NB4 (cell line): ENCODE data around the gene CLSTN1.

Experiments used
- DNase-seq: peaks from one replicate; pipeline ENCODE4 v3.0.0; 2010; ENCODE audit warnings: low read depth
- H3K4me3 ChIP-seq: one replicate; pipeline ENCODE4 v1.5.1; 2011; ENCODE audit warnings: mild to moderate bottlenecking, low read depth, low read length, moderate library complexity
- MYC ChIP-seq: IDR thresholded peaks from 2 replicates; pipeline ENCODE4 v1.6.1; 2011; ENCODE audit warnings: low read depth, low read length
- POLR2A ChIP-seq: IDR thresholded peaks from 2 replicates; pipeline ENCODE4 v1.6.1; 2011; ENCODE audit warnings: mild to moderate bottlenecking; ENCODE audit not compliant: insufficient read length; ENCODE audit errors: extremely low read depth
- TF ChIP-seq, protein P1 (sequence below): IDR thresholded peaks from 2 replicates; pipeline ENCODE4 v1.6.1; 2011; ENCODE audit warnings: low read depth, low read length
- TF ChIP-seq, protein P2 (sequence below): IDR thresholded peaks from one replicate; pipeline ENCODE4 v1.5.1; 2012; ENCODE audit warnings: low read depth, low read length

CLSTN1 gene

GRCh38 chr1:9822897-9823692, 670 bp downstream of the CLSTN1 start:
- TF ChIP-seq POLR2A (no peak), MYC (no peak; the same call in 1 of the 2 replicates)
- TF ChIP-seq, protein P1, sequence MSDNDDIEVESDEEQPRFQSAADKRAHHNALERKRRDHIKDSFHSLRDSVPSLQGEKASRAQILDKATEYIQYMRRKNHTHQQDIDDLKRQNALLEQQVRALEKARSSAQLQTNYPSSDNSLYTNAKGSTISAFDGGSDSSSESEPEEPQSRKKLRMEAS: no peak
- TF ChIP-seq, protein P2, sequence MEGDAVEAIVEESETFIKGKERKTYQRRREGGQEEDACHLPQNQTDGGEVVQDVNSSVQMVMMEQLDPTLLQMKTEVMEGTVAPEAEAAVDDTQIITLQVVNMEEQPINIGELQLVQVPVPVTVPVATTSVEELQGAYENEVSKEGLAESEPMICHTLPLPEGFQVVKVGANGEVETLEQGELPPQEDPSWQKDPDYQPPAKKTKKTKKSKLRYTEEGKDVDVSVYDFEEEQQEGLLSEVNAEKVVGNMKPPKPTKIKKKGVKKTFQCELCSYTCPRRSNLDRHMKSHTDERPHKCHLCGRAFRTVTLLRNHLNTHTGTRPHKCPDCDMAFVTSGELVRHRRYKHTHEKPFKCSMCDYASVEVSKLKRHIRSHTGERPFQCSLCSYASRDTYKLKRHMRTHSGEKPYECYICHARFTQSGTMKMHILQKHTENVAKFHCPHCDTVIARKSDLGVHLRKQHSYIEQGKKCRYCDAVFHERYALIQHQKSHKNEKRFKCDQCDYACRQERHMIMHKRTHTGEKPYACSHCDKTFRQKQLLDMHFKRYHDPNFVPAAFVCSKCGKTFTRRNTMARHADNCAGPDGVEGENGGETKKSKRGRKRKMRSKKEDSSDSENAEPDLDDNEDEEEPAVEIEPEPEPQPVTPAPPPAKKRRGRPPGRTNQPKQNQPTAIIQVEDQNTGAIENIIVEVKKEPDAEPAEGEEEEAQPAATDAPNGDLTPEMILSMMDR: no peak
- peak; percentile 70 for DNase-seq
- peak overlapping the region; percentile 78 for H3K4me3 ChIP-seq

- TF ChIP-seq, protein P2: no peak
- TF ChIP-seq, protein P1: no peak
- TF ChIP-seq POLR2A: no peak
- TF ChIP-seq MYC: no peak; the same call in 1 of the 2 replicates
- H3K4me3 ChIP-seq: peak overlapping the region; percentile 78
- DNase-seq: no peak
Observed at GRCh38 chr1:9822490-9822889, 1.3 kb downstream of the CLSTN1 start.

GRCh38 chr1:9821710-9822109, 2.1 kb downstream of the CLSTN1 start:
- no peak for DNase-seq
- H3K4me3 ChIP-seq: no peak overlapping the region
- TF ChIP-seq MYC (no peak), POLR2A (no peak)
- TF ChIP-seq, protein P1: no peak
- TF ChIP-seq, protein P2: no peak

DNA sequence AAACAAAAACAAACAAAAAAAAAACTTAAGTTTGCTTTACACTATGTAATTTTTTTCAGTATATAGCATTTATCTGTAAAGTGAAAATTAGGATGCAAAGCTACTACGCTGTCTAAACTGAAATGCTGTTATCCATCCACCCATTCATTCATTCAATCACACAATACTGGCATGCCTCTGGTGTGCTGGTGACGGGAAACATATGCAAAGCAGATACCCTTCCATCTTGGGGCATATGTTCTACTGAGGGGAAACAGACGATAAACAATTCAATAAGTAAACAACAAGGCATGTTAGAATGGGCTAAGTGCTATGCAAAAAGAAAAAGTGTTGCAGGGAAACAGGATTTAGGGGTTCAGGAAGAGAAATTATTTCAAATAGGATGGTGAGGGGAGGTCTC, 3.2 kb downstream of the CLSTN1 start:
- no peak overlapping the region for H3K4me3 ChIP-seq
- TF ChIP-seq, protein P2: no peak
- TF ChIP-seq POLR2A (no peak), MYC (no peak)
- TF ChIP-seq, protein P1: no peak
- DNase-seq: no peak

DNA sequence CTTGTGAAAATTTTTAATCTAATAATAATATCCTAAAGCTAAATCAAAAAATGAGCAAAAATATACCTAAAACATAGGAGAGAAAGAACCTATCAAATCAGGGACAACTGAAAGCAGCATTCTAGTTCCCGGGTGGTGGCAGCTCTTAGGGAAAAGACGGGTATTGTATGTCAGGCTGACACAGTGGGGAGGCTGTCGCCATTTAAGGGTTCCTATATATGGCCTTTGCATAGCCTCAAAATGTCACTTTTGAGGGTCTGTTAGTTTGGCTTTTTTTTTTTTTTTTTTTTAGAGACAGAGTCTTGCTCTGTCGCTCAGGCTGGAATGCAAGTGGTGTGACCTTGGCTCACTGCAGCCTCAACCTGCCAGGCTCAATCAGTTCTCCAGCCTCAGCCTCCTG, 6.0 kb downstream of the CLSTN1 start:
- no peak overlapping the region for H3K4me3 ChIP-seq
- TF ChIP-seq POLR2A: no peak
- TF ChIP-seq MYC: no peak
- TF ChIP-seq, protein P1: no peak
- TF ChIP-seq, protein P2: no peak
- no peak for DNase-seq
